ENCODE data around the gene TRIAP1. TPM values are rescaled to one million over a fixed set of nuclear protein-coding genes. Genes with fewer than 3 reads are reported as not detected.
"Not testable (repeated sequence)": the region's sequence is repeated elsewhere in the genome, so short reads cannot be mapped to it uniquely, and the experiment has no call there.

The TRIAP1 gene
- 10 to 100 TPM; 60.7 to 68.9 (median 66.4) TPM for total RNA-seq

DNA sequence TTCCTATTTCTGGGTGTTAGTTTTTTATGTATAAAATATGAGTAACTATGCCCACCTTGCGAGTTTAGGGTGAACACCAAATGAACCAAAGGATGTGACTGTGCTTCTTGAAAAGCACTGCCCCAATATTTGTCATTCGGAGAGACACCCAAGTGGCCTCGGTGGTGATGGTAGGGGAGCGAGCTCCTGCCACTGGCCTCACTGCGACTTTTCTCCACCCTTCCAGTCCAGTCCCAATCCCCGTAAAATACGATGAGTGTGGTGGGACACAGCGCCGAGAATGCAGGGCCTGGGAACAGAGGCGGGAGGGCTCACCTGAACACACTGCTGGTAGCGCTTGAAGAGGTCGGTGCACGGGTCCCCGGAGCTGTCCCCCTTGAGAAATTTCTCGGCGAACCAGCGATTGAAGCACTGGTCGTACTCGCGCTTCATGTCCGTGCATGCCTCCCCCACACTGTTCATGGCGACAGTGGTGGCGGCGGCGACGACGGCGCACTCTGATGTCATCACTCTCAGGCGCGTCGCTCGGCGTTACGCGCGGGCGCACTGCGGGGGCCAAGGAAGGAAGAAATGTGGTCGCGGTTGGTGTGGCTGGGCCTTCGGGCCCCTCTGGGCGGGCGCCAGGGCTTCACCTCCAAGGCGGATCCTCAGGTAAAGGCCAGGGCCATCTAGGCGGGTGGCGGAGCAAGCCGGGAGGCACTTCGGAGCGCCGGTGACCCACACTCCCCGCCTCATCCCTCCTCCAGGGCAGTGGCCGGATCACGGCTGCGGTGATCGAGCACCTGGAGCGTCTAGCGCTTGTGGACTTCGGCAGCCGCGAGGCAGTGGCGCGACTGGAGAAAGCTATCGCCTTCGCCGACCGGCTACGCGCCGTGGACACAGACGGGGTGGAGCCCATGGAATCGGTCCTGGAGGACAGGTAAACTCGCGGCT lies at the start of gene TRIAP1, which contains the start of gene GATC:
TRIAP1 (minus strand) TSS at position 474 of the 933 bp plus-strand sequence; CDS start at position 462, 12 bp downstream.
GATC (plus strand) TSS at position 534 of the 933 bp plus-strand sequence; CDS start at position 571, 37 bp downstream.
- ATAC-seq = peak; percentile 94 to 95
- Mint-ChIP-seq H3K27me3 (ENCODE audit: low read depth) (no peaks in the 10 kb centered on the region), H3K36me3 (ENCODE audit: insufficient read depth) (peaks cover 11% of the 10 kb centered on the region), H3K4me1 (ENCODE audit: low read depth) (peaks cover 26% of the 10 kb centered on the region), H3K4me3 (peak within 1 kb of the TSS; percentile 97), H3K9me3 (no peaks in the 10 kb centered on the region)
- peak; percentile 86 for DNase-seq

- peaks cover 26% of the 10 kb centered on the region for H3K4me1 Mint-ChIP-seq (ENCODE audit: low read depth)
- H3K9me3 Mint-ChIP-seq = no peaks in the 10 kb centered on the region
- peak; percentile 6 to 12 for ATAC-seq
- H3K4me3 Mint-ChIP-seq = peak overlapping the region; percentile 94
- no peak for DNase-seq
- peaks cover 18% of the 10 kb centered on the region for H3K36me3 Mint-ChIP-seq (ENCODE audit: insufficient read depth)
- no peaks in the 10 kb centered on the region for H3K27me3 Mint-ChIP-seq (ENCODE audit: low read depth)
Observed at GRCh38 chr12:120495186-120495730, 49.1 kb upstream of the TRIAP1 start.

DNA sequence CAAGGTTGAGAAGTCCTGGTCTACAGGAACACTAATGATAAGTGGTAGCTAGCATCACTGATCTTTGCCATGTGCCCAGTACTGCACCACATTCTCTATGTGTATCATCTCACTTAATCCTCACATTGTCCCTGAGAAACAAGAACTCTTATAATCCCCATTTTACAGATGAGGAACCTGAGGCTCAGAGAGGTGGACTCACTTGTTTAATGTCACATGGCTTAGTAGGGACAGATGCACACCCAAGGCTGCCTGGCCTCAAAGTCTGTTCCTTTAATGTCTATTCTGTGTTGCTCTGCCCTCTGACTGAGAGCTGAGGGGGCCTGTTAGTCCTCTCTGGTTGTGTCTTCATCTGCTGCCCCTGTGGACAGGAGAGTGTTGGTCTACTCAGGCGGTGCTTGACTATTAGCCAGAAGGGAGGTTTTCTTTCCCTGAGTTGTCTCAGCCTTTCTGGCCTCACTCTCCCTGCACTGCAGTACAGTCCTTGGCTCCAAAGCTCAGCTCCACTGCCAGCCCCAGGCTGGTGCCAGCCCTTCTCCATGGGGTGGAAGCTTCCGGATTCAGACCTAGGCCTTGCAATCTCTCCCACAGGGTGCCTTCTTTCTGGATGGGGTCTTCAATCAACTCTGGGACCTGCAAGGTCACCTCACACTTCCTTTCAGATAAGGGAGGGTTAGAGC lies 44.8 kb upstream of the TRIAP1 start:
- DNase-seq = no peak
- Mint-ChIP-seq H3K36me3 (ENCODE audit: insufficient read depth) (no peaks in the 10 kb centered on the region), H3K9me3 (no peaks in the 10 kb centered on the region), H3K4me3 (no peak overlapping the region), H3K27me3 (ENCODE audit: low read depth) (no peaks in the 10 kb centered on the region), H3K4me1 (ENCODE audit: low read depth) (peaks cover 9% of the 10 kb centered on the region)
- no peak for ATAC-seq

DNA sequence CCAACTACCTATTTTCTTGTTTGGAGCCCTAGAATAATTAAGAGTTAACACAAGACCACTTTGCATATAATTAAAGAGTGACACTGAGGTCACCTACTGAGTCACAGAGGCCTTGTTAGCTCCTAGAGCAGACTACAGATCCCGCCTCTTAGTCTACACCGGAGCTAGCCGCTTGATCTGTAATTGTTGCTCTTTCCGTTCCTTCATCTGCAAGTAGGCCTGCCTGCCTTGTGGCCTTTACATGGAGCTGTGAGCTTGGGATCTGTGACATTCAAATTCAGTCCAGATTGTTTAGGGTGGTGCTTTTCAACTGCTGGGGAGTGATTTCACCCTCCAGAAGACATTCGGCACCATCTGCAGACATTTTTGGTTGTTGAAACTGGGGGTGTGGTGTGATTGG lies 44.1 kb upstream of the TRIAP1 start:
- H3K4me1 Mint-ChIP-seq (ENCODE audit: low read depth) = peaks cover 5% of the 10 kb centered on the region
- no peak overlapping the region for H3K4me3 Mint-ChIP-seq
- no peaks in the 10 kb centered on the region for H3K27me3 Mint-ChIP-seq (ENCODE audit: low read depth)
- no peaks in the 10 kb centered on the region for H3K36me3 Mint-ChIP-seq (ENCODE audit: insufficient read depth)
- no peak for ATAC-seq
- H3K9me3 Mint-ChIP-seq = no peaks in the 10 kb centered on the region
- no peak for DNase-seq

DNA sequence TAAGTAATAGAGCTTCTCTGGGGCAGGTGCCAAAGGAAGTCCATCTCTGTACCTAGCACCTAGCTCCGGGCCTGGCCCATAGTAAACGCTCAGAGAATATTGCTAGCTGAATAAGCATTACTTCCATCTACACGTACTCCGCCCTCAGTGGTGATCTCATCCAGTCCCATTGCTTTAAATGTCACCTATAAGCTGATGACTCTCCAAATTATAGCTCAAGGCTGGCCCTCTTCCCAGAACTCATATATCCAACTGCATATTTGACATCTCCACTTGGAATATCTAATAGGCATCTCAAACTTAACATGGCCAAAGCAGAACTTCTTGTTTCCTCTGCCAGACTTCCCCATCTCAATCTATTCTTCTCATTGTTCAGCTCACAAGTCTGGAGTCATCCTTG lies 42.8 kb upstream of the TRIAP1 start:
- Mint-ChIP-seq H3K9me3 (no peaks in the 10 kb centered on the region), H3K4me3 (no peak overlapping the region), H3K36me3 (ENCODE audit: insufficient read depth) (no peaks in the 10 kb centered on the region), H3K4me1 (ENCODE audit: low read depth) (no peaks in the 10 kb centered on the region), H3K27me3 (ENCODE audit: low read depth) (no peaks in the 10 kb centered on the region)
- DNase-seq = no peak
- ATAC-seq = no peak

GRCh38 chr12:120488057-120488640 lies 42.0 kb upstream of the TRIAP1 start:
- Mint-ChIP-seq H3K9me3 (no peaks in the 10 kb centered on the region), H3K36me3 (ENCODE audit: insufficient read depth) (no peaks in the 10 kb centered on the region), H3K4me3 (no peak overlapping the region), H3K27me3 (ENCODE audit: low read depth) (no peaks in the 10 kb centered on the region), H3K4me1 (ENCODE audit: low read depth) (no peaks in the 10 kb centered on the region)
- ATAC-seq (no peak), DNase-seq (no peak)

- not testable (repeated sequence) for H3K4me3 Mint-ChIP-seq; DNase-seq; H3K4me1 Mint-ChIP-seq (ENCODE audit: low read depth); H3K27me3 Mint-ChIP-seq (ENCODE audit: low read depth); ATAC-seq; H3K9me3 Mint-ChIP-seq; H3K36me3 Mint-ChIP-seq (ENCODE audit: insufficient read depth)
Observed at GRCh38 chr12:120487552-120487951, 41.4 kb upstream of the TRIAP1 start.

- H3K27me3 Mint-ChIP-seq (ENCODE audit: low read depth) = no peaks in the 10 kb centered on the region
- peaks cover 2% of the 10 kb centered on the region for H3K4me1 Mint-ChIP-seq (ENCODE audit: low read depth)
- DNase-seq = no peak
- no peak overlapping the region for H3K4me3 Mint-ChIP-seq
- H3K9me3 Mint-ChIP-seq = no peaks in the 10 kb centered on the region
- H3K36me3 Mint-ChIP-seq (ENCODE audit: insufficient read depth) = no peaks in the 10 kb centered on the region
- no peak for ATAC-seq
Observed at GRCh38 chr12:120485961-120486881, 40.0 kb upstream of the TRIAP1 start.

GRCh38 chr12:120483621-120484020 lies 37.4 kb upstream of the TRIAP1 start:
- peaks cover 13% of the 10 kb centered on the region for H3K4me1 Mint-ChIP-seq (ENCODE audit: low read depth)
- H3K9me3 Mint-ChIP-seq = no peaks in the 10 kb centered on the region
- no peaks in the 10 kb centered on the region for H3K27me3 Mint-ChIP-seq (ENCODE audit: low read depth)
- ATAC-seq (no peak), DNase-seq (no peak)
- no peak overlapping the region for H3K4me3 Mint-ChIP-seq
- no peaks in the 10 kb centered on the region for H3K36me3 Mint-ChIP-seq (ENCODE audit: insufficient read depth)

DNA sequence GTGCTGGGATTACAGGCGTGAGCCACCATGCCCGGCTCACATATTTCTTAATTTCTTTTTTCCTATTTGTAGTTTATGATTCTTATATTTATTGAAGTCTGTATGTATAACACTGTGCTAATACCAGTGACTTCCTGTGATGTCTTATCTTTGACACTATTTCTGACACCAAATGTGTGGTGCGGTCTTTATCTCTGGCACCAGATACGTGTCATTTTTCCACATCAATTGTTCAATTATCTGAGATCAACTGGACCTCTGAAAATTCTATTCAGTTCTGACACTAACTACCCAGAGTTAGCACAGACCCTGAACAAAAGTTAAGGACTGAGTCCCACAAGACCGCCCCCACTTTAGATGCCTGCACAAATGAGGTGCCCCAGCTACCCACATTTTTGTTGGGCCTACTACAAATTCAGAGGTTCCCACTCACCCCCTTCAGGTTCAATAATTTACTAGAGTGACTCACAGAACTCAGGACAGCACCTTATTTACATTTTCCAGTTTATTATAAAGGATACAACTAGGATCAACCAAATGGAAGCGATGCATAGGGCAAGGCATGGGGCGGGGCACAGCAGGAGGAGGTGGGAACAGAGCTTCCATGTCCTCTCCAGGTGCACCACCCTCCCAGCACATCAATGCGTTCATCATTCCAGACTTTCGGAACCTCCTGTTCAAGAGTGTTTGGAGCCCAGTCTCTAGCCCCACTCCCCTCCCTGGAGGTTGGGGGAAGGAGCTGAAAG lies 35.0 kb upstream of the TRIAP1 start:
- DNase-seq = no peak
- peaks cover 15% of the 10 kb centered on the region for H3K4me1 Mint-ChIP-seq (ENCODE audit: low read depth)
- H3K27me3 Mint-ChIP-seq (ENCODE audit: low read depth) = no peaks in the 10 kb centered on the region
- H3K9me3 Mint-ChIP-seq = no peaks in the 10 kb centered on the region
- no peak for ATAC-seq
- no peak overlapping the region for H3K4me3 Mint-ChIP-seq
- no peaks in the 10 kb centered on the region for H3K36me3 Mint-ChIP-seq (ENCODE audit: insufficient read depth)

GRCh38 chr12:120480211-120480610 lies 34.0 kb upstream of the TRIAP1 start:
- Mint-ChIP-seq H3K27me3 (ENCODE audit: low read depth) (no peaks in the 10 kb centered on the region), H3K9me3 (no peaks in the 10 kb centered on the region), H3K36me3 (ENCODE audit: insufficient read depth) (no peaks in the 10 kb centered on the region), H3K4me3 (no peak overlapping the region), H3K4me1 (ENCODE audit: low read depth) (peaks cover 15% of the 10 kb centered on the region)
- DNase-seq (no peak), ATAC-seq (no peak)

DNA sequence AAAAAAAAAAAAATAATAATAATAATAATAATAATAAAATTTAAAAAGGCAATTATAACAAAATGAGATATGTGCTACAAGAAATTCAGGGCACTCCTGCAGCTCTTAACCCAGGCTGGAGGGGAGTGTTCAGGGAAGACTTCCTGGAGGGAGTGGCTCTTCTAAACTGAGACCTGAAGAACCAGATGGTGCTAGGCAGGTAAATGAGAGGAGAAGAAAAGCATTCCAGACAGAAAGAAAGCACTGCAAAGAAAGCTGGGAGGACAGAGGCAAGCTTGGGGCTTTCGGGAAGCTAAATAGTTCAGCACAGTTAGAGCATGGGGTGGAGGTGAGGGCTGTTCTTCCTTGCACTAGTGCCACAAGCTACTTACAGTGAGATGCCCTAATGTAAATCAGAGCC lies 33.3 kb upstream of the TRIAP1 start:
- no peak for ATAC-seq
- Mint-ChIP-seq H3K4me1 (ENCODE audit: low read depth) (peaks cover 18% of the 10 kb centered on the region), H3K4me3 (no peak overlapping the region), H3K9me3 (no peaks in the 10 kb centered on the region), H3K36me3 (ENCODE audit: insufficient read depth) (no peaks in the 10 kb centered on the region), H3K27me3 (ENCODE audit: low read depth) (no peaks in the 10 kb centered on the region)
- DNase-seq = no peak

DNA sequence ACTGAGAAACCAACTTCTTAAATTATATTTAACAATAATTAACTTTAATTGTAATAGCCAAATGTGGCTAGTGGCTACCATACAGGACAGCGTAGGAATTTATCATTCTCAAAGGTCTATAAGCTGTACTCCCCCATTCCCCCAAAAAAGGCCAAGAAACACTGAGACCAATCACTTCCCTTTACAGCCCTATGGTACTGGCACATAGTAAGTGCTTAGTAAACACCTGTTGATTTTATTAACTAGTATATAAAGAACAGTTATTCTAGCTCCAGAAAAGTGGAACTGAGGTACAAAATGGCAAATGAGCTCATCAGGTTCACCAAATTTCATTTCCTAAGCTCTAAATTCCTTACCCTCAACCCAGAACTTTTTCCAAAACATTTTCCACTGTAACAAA lies 29.5 kb upstream of the TRIAP1 start:
- ATAC-seq = no peak
- Mint-ChIP-seq H3K4me1 (ENCODE audit: low read depth) (peaks cover 18% of the 10 kb centered on the region), H3K9me3 (no peaks in the 10 kb centered on the region), H3K36me3 (ENCODE audit: insufficient read depth) (peaks cover 2% of the 10 kb centered on the region), H3K4me3 (no peak overlapping the region), H3K27me3 (ENCODE audit: low read depth) (peaks cover 2% of the 10 kb centered on the region)
- DNase-seq = no peak
